HEK293 (cell line): ENCODE data around the gene GUCY1A2.

Experiments
- BCL11A ChIP-seq: fragments of 450-650 bp; formaldehyde crosslinking; IDR thresholded peaks from 2 replicates; pipeline ENCODE4 v1.5.1; 2016; ENCODE audit warnings: low read depth, missing biosample characterization, missing genetic modification characterization
- MYNN ChIP-seq: fragments of 450-650 bp; formaldehyde crosslinking; IDR thresholded peaks from 2 replicates; pipeline ENCODE4 v1.5.1; 2016; ENCODE audit warnings: missing biosample characterization, missing genetic modification characterization, borderline replicate concordance
- MZF1 ChIP-seq: fragments of 450-650 bp; formaldehyde crosslinking; IDR thresholded peaks from 2 replicates; pipeline ENCODE4 v1.5.1; 2017; ENCODE audit warnings: missing biosample characterization, missing genetic modification characterization, borderline replicate concordance
- ZFP3 ChIP-seq: fragments of 450-650 bp; formaldehyde crosslinking; IDR thresholded peaks from 2 replicates; pipeline ENCODE4 v1.5.1; 2016; ENCODE audit warnings: low read depth, missing biosample characterization, missing genetic modification characterization
- ZNF274 ChIP-seq, 2 experiments: fragments of 200-500 bp in 1 of 2; fragments of 450-650 bp in 1 of 2; sonication (Bioruptor generic) in 1 of 2; formaldehyde crosslinking in 1 of 2; IDR thresholded peaks; 2 replicates each; pipeline versions ENCODE4 v1.5.1 to v1.6.1; 2014 to 2016; ENCODE audit warnings: borderline replicate concordance in 1 of 2, inconsistent platforms in 1 of 2, low read length in 1 of 2, missing biosample characterization in 1 of 2, missing genetic modification characterization in 1 of 2
- ZNF664 ChIP-seq: fragments of 450-650 bp; formaldehyde crosslinking; IDR thresholded peaks from 2 replicates; pipeline ENCODE4 v1.5.1; 2016; ENCODE audit warnings: missing biosample characterization, missing genetic modification characterization
- ZSCAN23 ChIP-seq: fragments of 450-650 bp; formaldehyde crosslinking; IDR thresholded peaks from 2 replicates; pipeline ENCODE4 v1.5.1; 2016; ENCODE audit warnings: missing biosample characterization, missing genetic modification characterization
- TF ChIP-seq, protein P1 (sequence below): fragments of 450-650 bp; formaldehyde crosslinking; IDR thresholded peaks from 2 replicates; pipeline ENCODE4 v1.5.1; 2016; ENCODE audit warnings: missing biosample characterization, missing genetic modification characterization
- TF ChIP-seq, protein P2 (sequence below): fragments of 450-650 bp; formaldehyde crosslinking; IDR thresholded peaks from 2 replicates; pipeline ENCODE4 v1.5.1; 2016; ENCODE audit warnings: missing biosample characterization, missing genetic modification characterization

DNA sequence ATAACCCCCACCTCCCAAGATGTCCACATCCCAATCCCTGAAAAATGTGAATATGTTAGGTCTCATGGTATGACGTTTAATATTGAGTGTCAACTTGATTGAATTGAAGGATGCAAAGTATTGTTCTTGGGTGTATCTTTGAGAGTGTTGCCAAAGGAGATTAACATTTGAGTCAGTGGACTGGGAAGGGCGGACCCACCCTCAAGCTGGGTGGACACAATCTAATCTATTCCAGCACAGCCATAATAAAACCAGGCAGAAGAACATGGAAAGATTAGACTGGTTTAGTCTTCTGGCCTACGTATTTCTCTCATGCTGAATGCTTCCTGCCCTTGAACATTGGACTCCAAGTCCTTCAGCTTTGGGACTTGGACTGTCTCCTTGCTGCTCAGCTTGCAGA, 315.5 kb downstream of the GUCY1A2 start:
- TF ChIP-seq BCL11A (no peak), MYNN (tag by site-specific recombination) (no peak), ZSCAN23 (tag by site-specific recombination) (no peak), ZNF664 (no peak), MZF1 (tag by site-specific recombination) (no peak), ZFP3 (no peak), ZNF274 (IDR thresholded peaks at IDR 0.05; ENCODE audit: low read length) (no peak), ZNF274 (tag by site-specific recombination; IDR thresholded peaks at IDR 0.05; ENCODE audit: borderline replicate concordance) (no peak)
- TF ChIP-seq, protein P1, sequence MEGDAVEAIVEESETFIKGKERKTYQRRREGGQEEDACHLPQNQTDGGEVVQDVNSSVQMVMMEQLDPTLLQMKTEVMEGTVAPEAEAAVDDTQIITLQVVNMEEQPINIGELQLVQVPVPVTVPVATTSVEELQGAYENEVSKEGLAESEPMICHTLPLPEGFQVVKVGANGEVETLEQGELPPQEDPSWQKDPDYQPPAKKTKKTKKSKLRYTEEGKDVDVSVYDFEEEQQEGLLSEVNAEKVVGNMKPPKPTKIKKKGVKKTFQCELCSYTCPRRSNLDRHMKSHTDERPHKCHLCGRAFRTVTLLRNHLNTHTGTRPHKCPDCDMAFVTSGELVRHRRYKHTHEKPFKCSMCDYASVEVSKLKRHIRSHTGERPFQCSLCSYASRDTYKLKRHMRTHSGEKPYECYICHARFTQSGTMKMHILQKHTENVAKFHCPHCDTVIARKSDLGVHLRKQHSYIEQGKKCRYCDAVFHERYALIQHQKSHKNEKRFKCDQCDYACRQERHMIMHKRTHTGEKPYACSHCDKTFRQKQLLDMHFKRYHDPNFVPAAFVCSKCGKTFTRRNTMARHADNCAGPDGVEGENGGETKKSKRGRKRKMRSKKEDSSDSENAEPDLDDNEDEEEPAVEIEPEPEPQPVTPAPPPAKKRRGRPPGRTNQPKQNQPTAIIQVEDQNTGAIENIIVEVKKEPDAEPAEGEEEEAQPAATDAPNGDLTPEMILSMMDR (tag by site-specific recombination) = no peak
- TF ChIP-seq, protein P2, sequence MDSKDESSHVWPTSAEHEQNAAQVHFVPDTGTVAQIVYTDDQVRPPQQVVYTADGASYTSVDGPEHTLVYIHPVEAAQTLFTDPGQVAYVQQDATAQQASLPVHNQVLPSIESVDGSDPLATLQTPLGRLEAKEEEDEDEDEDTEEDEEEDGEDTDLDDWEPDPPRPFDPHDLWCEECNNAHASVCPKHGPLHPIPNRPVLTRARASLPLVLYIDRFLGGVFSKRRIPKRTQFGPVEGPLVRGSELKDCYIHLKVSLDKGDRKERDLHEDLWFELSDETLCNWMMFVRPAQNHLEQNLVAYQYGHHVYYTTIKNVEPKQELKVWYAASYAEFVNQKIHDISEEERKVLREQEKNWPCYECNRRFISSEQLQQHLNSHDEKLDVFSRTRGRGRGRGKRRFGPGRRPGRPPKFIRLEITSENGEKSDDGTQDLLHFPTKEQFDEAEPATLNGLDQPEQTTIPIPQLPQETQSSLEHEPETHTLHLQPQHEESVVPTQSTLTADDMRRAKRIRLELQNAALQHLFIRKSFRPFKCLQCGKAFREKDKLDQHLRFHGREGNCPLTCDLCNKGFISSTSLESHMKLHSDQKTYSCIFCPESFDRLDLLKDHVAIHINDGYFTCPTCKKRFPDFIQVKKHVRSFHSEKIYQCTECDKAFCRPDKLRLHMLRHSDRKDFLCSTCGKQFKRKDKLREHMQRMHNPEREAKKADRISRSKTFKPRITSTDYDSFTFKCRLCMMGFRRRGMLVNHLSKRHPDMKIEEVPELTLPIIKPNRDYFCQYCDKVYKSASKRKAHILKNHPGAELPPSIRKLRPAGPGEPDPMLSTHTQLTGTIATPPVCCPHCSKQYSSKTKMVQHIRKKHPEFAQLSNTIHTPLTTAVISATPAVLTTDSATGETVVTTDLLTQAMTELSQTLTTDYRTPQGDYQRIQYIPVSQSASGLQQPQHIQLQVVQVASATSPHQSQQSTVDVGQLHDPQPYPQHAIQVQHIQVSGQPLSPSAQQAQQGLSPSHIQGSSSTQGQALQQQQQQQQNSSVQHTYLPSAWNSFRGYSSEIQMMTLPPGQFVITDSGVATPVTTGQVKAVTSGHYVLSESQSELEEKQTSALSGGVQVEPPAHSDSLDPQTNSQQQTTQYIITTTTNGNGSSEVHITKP (tag by site-specific recombination) = no peak
